ENCODE measurements around the gene FIS1.

GRCh38 chr7:101271021-101271420, 26.1 kb upstream of the FIS1 start:
- TF ChIP-seq CTCF (IDR thresholded peaks at IDR 0.05; ENCODE audit: insufficient read depth, low read depth, low read length) (no peak), EZH2 (IDR thresholded peaks at IDR 0.05; ENCODE audit: insufficient read depth, low read length) (no peak)

All from astrocyte (in vitro differentiated cells and primary cell).